ENCODE measurements around the gene PLCB4.

DNA sequence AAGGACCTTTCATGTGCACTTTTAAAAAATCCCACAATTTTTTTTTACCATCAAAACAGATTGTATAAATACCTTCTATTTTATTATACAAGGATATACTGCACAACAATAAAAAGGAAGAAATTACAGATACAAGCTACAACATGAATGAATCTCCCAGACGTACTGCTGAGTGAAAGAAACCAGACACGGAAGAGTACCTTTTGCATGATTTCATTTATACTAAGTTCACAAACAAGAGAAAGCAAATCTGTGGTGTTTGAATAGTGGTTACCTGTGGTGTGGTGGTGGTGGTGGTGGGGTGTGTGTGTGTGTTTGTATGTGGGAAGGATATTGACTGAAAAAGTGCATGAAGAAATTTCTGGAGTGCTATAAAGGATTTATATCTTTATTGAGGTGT is 6.8 kb upstream of the PLCB4 start:
- TF ChIP-seq SIN3A (IDR thresholded peaks at IDR 0.05; ENCODE audit: borderline replicate concordance, insufficient read depth, low read length): no peak
- TF ChIP-seq, protein P1, sequence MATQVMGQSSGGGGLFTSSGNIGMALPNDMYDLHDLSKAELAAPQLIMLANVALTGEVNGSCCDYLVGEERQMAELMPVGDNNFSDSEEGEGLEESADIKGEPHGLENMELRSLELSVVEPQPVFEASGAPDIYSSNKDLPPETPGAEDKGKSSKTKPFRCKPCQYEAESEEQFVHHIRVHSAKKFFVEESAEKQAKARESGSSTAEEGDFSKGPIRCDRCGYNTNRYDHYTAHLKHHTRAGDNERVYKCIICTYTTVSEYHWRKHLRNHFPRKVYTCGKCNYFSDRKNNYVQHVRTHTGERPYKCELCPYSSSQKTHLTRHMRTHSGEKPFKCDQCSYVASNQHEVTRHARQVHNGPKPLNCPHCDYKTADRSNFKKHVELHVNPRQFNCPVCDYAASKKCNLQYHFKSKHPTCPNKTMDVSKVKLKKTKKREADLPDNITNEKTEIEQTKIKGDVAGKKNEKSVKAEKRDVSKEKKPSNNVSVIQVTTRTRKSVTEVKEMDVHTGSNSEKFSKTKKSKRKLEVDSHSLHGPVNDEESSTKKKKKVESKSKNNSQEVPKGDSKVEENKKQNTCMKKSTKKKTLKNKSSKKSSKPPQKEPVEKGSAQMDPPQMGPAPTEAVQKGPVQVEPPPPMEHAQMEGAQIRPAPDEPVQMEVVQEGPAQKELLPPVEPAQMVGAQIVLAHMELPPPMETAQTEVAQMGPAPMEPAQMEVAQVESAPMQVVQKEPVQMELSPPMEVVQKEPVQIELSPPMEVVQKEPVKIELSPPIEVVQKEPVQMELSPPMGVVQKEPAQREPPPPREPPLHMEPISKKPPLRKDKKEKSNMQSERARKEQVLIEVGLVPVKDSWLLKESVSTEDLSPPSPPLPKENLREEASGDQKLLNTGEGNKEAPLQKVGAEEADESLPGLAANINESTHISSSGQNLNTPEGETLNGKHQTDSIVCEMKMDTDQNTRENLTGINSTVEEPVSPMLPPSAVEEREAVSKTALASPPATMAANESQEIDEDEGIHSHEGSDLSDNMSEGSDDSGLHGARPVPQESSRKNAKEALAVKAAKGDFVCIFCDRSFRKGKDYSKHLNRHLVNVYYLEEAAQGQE (IDR thresholded peaks at IDR 0.05; ENCODE audit: insufficient read depth in 1 of 2, low read depth in 2 of 2, low read length in 2 of 2): no peak

Measured in PFSK-1 (cell line).